H4 (cell line): ENCODE measurements around the gene TAF11L8. TPM values are rescaled to one million over a fixed set of nuclear protein-coding genes. Genes with fewer than 3 reads are reported as not detected.
"Not testable (repeated sequence)": the region's sequence is repeated elsewhere in the genome, so short reads cannot be mapped to it uniquely, and the experiment has no call there.

Experiments
- DNase-seq: peaks from one replicate; pipeline ENCODE4 v3.0.0-alpha.2; 2015; ENCODE audit warnings: low spot score
- total RNA-seq: library from RNA; depleted of rRNA; stranded (reverse); fragments of >200 nt; shearing (Covaris generic); gene quantifications from 2 replicates; pipeline ENCODE4 v1.2.3, GENCODE V29; 2014; rRNA removed

TAF11L8 gene
- not detected in 2 replicates for total RNA-seq

GRCh38 chr5:17590860-17591259, at the start of gene TAF11L8:
TSS of gene TAF11L8 (minus strand) at chr5:17590960.
- DNase-seq, result not testable (repeated sequence)

GRCh38 chr5:17634160-17634559, 43.4 kb upstream of the TAF11L8 start, which contains the start of gene TAF11L14:
TSS of gene TAF11L14 (plus strand) at chr5:17634460.
- DNase-seq, result no peak

DNA sequence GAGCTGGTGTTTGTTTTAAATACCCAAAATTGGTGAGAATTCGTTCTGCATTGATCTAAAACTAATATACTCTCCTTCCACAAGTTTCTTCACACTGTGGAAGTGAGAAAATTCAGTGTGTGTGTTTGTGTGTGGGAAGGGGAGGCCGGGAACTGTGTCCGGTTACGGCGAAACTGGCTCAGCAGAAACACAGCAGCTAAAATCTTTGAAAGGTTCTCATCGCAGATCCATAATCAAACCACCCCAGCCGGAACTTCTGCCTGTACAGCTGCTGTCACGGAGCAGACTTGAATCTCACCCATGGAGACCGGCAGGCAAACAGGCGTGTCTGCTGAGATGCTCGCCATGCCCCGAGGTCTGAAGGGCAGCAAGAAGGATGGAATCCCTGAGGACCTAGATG, 41.0 kb upstream of the TAF11L8 start, which contains the start of gene TAF11L13:
Gene TAF11L13, plus strand, starts transcription at position 301 of the 400 bp plus-strand sequence.
- DNase-seq, result not testable (repeated sequence)

- no peak for DNase-seq
Observed at GRCh38 chr5:17625686-17626085, 34.9 kb upstream of the TAF11L8 start.

DNA sequence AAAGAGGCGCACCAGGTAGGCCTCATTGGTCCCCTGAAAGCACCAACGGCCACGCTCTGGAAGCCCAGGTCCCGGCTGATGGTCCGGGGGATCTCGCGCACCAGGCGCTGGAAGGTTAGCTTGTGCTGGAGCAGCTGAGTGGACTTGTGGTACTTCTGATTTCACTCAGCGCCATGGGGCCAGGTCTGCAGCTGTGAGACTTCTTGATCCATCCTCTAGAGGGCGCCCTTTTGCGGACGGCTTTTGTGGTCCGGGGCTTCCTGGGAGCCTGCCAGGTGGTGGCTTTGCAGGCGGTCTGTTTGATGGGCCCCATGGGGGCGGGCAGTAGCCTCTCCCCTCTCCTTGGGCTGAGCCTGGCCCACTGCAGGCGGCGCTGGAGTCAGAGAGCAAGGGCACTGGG, 29.9 kb upstream of the TAF11L8 start:
- DNase-seq, result no peak

GRCh38 chr5:17619354-17619753, 28.6 kb upstream of the TAF11L8 start:
- DNase-seq, result peak; percentile 12

GRCh38 chr5:17614872-17615605, 24.3 kb upstream of the TAF11L8 start:
- no peak for DNase-seq

- not testable (repeated sequence) for DNase-seq
Observed at GRCh38 chr5:17610092-17610491, 19.3 kb upstream of the TAF11L8 start, which contains the start of gene TAF11L12. TSS of gene TAF11L12 (plus strand) at chr5:17610392.

DNA sequence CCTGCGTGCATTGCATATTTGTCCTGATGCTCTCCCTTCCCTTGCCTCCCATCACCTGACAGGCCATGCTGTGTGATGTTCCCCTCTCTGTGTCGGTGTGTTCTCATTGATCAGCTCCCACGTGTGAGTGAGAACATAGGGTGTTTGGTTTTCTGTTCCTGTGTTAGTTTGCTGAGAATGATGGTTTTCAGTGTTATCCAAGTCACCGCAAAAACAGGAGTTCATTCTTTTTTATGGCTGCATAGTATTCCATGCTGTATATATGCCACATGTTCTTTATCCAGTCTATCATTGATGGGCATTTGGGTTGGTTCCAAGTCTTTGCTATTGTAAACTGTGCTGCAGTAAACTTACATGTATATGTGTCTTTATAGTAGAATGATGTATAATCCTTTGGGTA, 16.7 kb upstream of the TAF11L8 start:
- not testable (repeated sequence) for DNase-seq

DNA sequence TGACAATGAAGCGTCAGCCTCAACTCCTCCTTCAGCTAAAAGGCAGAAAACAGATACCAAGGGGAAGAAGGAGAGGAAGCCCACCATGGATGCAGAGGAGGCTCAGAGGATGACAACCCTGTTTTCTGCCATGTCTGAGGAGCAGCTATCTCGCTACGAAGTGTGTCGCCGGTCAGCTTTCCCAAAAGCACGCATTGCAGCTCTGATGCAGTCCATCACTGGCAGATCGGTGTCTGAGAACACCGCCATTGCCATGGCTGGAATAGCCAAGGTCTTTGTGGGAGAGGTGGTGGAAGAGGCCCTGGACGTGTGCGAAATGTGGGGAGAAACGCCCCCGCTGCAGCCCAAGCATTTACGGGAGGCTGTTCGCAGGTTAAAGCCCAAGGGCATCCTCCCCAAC, 14.2 kb upstream of the TAF11L8 start:
- DNase-seq, result no peak

GRCh38 chr5:17603880-17604279, 13.1 kb upstream of the TAF11L8 start, which contains the start of gene TAF11L11:
TSS of gene TAF11L11 (plus strand) at chr5:17604183.
- not testable (repeated sequence) for DNase-seq

- DNase-seq, result not testable (repeated sequence)
Observed at GRCh38 chr5:17597728-17598127, 7.0 kb upstream of the TAF11L8 start, which contains the start of gene TAF11L10. TSS of gene TAF11L10 (minus strand) at chr5:17597828.

- DNase-seq, result not testable (repeated sequence)
Observed at GRCh38 chr5:17594255-17594654, 3.5 kb upstream of the TAF11L8 start, which contains the start of gene TAF11L9. TSS of gene TAF11L9 (minus strand) at chr5:17594394.

GRCh38 chr5:17585658-17586057, 5.1 kb downstream of the TAF11L8 start, which contains the start of gene TAF11L7:
TSS of gene TAF11L7 (minus strand) at chr5:17585758.
- not testable (repeated sequence) for DNase-seq

Other genes with a start within 250 kb of the TAF11L8 start
- not detected in 2 replicates for gene TAF11L2, start 92.7 kb downstream of the TAF11L8 start, total RNA-seq
- not detected in 2 replicates for gene TAF11L3, start 72.6 kb downstream of the TAF11L8 start, total RNA-seq
- gene TAF11L4, start 69.2 kb downstream of the TAF11L8 start, total RNA-seq, result not detected in 2 replicates
- not detected in 2 replicates for gene TAF11L5, start 65.7 kb downstream of the TAF11L8 start, total RNA-seq
- gene TAF11L6, start 62.3 kb downstream of the TAF11L8 start, total RNA-seq, result not detected in 2 replicates
- not detected in 2 replicates for gene TAF11L7, start 5.2 kb downstream of the TAF11L8 start, total RNA-seq
- not detected in 2 replicates for gene TAF11L9, start 3.4 kb upstream of the TAF11L8 start, total RNA-seq
- not detected in 2 replicates for gene TAF11L10, start 6.9 kb upstream of the TAF11L8 start, total RNA-seq
- not detected in 2 replicates for gene TAF11L11, start 13.2 kb upstream of the TAF11L8 start, total RNA-seq
- not detected in 2 replicates for gene TAF11L12, start 19.4 kb upstream of the TAF11L8 start, total RNA-seq
- gene TAF11L13, start 41.1 kb upstream of the TAF11L8 start, total RNA-seq, result not detected in 2 replicates
- gene TAF11L14, start 43.5 kb upstream of the TAF11L8 start, total RNA-seq, result not detected in 2 replicates